Activated T-helper 17 cell treated with anti-CD3 and anti-CD28 coated beads, Interleukin-2, amount 50 U/mL, for 72 hours (primary cell): ENCODE results near the gene ZFAND4. TPM values are rescaled to one million over a fixed set of nuclear protein-coding genes. Genes with fewer than 3 reads are reported as not detected.
"Not testable (repeated sequence)": the region's sequence is repeated elsewhere in the genome, so short reads cannot be mapped to it uniquely, and the experiment has no call there.

ENCODE experiments used
- ATAC-seq: fragments of 150-1000 bp; cut with Tn5 transposase; replicated peaks from 2 replicates; pipeline ENCODE4 v1.10.0; 2021; ENCODE audit warnings: mild to moderate bottlenecking, moderate library complexity
- H3K27ac Mint-ChIP-seq: one replicate; pipeline ENCODE4 v1.8.0; 2022; ENCODE audit warnings: mixed read lengths
- H3K27me3 Mint-ChIP-seq: one replicate; pipeline ENCODE4 v1.8.0; 2022; ENCODE audit warnings: mixed read lengths
- H3K36me3 Mint-ChIP-seq: one replicate; pipeline ENCODE4 v1.8.0; 2022; ENCODE audit warnings: low read depth, mild to moderate bottlenecking, mixed read lengths
- H3K4me1 Mint-ChIP-seq: one replicate; pipeline ENCODE4 v1.8.0; 2022; ENCODE audit warnings: mixed read lengths
- H3K4me3 Mint-ChIP-seq: one replicate; pipeline ENCODE4 v1.8.0; 2022; ENCODE audit warnings: mild to moderate bottlenecking, mixed read lengths
- H3K9me3 Mint-ChIP-seq: one replicate; pipeline ENCODE4 v1.8.0; 2022; ENCODE audit warnings: mixed read lengths
- total RNA-seq, 2 donors: library from RNA; stranded (reverse); gene quantifications; one replicate each; pipeline ENCODE4 v1.2.3, GENCODE V29; 2022

ZFAND4 gene
- total RNA-seq = 10 to 100 TPM in 1 of 2 donors, 1 to 10 TPM in 1; 7.2 to 16.4 TPM

DNA sequence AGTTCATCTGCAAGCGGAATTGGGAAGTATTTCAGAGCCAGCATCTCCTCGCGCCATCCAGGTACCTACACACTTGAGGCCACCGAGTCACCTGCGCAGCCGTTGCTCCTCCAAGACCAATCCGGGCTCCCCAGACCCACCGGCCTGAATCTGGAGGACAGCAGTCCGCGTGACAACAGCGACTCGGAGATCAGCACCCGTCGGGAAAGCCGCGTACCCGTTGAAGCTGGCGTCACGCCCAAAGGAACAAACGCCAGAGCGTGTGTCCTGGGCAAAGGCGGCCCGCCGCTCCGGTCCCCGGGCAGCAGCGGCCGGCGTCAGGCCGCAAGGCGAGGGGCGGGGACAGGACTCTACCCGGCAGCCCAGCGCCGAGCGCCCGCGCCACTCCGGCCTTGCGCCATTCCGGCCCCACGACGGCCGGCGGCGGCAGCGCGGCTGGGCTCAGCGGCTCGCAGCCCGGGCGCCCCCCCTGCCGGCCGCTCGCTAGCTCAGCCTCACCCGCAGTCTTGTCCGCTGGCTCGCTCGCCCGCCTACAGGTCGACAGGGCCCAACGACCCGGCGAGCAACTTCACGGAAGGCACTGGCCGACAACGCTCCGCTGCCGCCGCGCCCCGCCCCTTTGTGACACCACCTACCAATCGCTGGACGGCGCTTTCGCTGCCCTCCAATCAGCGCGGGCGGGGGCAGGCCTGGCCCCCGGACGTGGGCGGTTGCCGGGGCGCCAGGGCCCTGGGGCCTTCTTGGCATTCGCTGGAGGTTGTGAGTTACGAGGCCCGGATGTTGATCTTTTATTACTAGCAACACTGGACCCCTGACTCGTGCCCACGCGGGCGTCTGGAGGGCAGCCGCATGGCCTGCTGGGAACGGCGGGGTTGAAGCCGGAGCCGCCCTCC, at the start of gene ZFAND4:
Gene ZFAND4, minus strand, starts transcription at position 592 of the 893 bp plus-strand sequence. CDS start 9,047 bp downstream, outside the sequence.
- H3K4me1 Mint-ChIP-seq = peaks cover 21% of the 10 kb centered on the region
- no peaks in the 10 kb centered on the region for H3K36me3 Mint-ChIP-seq
- peak within 1 kb of the TSS; percentile 69 for H3K27ac Mint-ChIP-seq
- no peaks in the 10 kb centered on the region for H3K9me3 Mint-ChIP-seq
- peak within 1 kb of the TSS; percentile 88 for H3K4me3 Mint-ChIP-seq
- H3K27me3 Mint-ChIP-seq = no peaks in the 10 kb centered on the region
- ATAC-seq = peak; percentile 98

DNA sequence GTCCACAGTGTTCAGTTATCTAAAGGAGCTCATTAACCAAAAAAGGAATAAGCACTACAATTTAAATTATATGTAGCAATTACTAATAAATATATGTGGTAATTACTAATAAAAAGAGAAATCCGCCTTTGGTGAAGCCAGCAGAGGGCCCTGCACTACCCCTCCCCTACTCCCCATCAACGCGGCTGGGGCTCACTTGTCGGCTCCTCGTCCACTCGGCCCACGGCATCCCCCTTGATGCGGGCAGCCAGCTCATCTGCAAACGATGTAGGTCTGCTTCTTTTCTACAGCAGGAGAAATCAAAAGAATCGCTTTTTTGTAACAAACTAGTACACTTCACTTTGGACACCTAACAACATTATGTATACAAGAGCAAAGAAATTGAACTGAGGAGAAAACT, 48.9 kb upstream of the ZFAND4 start:
- not testable (repeated sequence) for H3K4me3 Mint-ChIP-seq, H3K9me3 Mint-ChIP-seq, H3K27me3 Mint-ChIP-seq, H3K27ac Mint-ChIP-seq, H3K36me3 Mint-ChIP-seq, ATAC-seq, H3K4me1 Mint-ChIP-seq

DNA sequence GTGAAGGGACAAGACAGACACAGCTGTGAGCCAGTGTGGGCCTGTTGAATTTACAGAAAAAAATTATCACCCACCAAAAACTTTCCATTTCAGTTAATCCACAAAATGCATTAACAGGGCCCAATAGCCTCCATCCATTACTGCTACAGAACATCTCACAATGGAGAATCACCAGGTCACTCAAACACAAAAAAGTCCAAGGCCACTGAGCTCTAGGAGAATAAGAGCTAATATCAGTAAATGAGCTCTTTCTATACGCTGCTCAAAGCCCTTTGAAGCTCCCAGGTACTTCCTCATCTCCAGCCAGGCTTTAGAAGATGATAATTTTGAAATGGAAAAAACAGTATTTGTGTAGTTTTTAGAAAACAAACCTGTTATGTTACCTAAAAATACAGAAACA, 45.1 kb upstream of the ZFAND4 start:
- H3K9me3 Mint-ChIP-seq, H3K4me3 Mint-ChIP-seq, H3K27ac Mint-ChIP-seq, ATAC-seq, H3K36me3 Mint-ChIP-seq, H3K27me3 Mint-ChIP-seq, H3K4me1 Mint-ChIP-seq: not testable (repeated sequence)

DNA sequence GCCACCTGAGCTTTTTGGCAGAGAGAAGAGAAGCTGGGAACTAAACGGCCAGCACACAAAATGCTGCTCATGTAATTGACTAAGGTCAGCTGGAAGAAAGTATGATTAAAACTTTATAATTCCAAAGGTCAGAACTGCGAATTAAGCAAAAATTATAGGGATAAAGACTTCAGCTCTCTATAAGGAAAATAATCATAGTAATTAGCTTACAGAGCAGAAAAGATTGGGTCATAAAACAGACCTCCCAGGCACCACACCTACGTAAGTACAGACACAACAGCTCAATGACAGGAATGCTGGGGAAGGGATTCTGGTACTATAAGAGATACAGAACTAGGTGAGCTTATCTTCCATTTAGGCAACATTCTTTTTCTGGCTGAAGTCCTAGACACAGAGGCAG, 44.5 kb upstream of the ZFAND4 start:
- not testable (repeated sequence) for H3K4me1 Mint-ChIP-seq, H3K9me3 Mint-ChIP-seq, ATAC-seq, H3K27me3 Mint-ChIP-seq, H3K36me3 Mint-ChIP-seq, H3K4me3 Mint-ChIP-seq, H3K27ac Mint-ChIP-seq

- H3K36me3 Mint-ChIP-seq, H3K27me3 Mint-ChIP-seq, H3K27ac Mint-ChIP-seq, H3K9me3 Mint-ChIP-seq, H3K4me3 Mint-ChIP-seq, ATAC-seq, H3K4me1 Mint-ChIP-seq: not testable (repeated sequence)
Observed at GRCh38 chr10:45711223-45711622, 38.7 kb upstream of the ZFAND4 start.

GRCh38 chr10:45710200-45710796, 37.7 kb upstream of the ZFAND4 start:
- ATAC-seq = peak; percentile 21
- H3K27ac Mint-ChIP-seq, H3K9me3 Mint-ChIP-seq, H3K4me1 Mint-ChIP-seq, H3K27me3 Mint-ChIP-seq, H3K4me3 Mint-ChIP-seq, H3K36me3 Mint-ChIP-seq: not testable (repeated sequence)

- not testable (repeated sequence) for H3K27ac Mint-ChIP-seq, H3K4me3 Mint-ChIP-seq, H3K27me3 Mint-ChIP-seq, H3K9me3 Mint-ChIP-seq, H3K4me1 Mint-ChIP-seq, H3K36me3 Mint-ChIP-seq, ATAC-seq
Observed at GRCh38 chr10:45678467-45678866, 5.9 kb upstream of the ZFAND4 start.

DNA sequence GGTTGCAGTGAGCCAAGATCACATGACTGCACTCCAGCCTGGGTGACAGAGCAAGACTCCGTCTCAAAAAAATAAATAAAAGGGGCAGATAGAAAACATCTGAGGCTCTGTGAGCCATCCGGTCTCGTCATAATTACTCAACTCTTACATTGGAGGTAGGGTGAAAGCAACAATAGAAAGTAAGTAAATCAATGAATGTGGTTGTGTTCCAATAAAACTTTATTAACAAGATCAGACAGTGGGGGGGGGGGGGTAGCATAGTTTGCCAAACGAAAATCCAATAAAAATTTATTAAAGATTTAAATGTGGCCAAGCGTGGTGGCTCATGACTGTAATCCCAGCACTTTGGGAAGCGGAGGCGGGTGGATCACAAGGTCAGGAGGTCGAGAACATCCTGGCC, 2.8 kb upstream of the ZFAND4 start:
- H3K4me1 Mint-ChIP-seq = peaks cover 8% of the 10 kb centered on the region
- ATAC-seq = no peak
- H3K36me3 Mint-ChIP-seq = no peaks in the 10 kb centered on the region
- H3K9me3 Mint-ChIP-seq = no peaks in the 10 kb centered on the region
- H3K27me3 Mint-ChIP-seq = no peaks in the 10 kb centered on the region
- no peak overlapping the region for H3K4me3 Mint-ChIP-seq
- no peak overlapping the region for H3K27ac Mint-ChIP-seq

DNA sequence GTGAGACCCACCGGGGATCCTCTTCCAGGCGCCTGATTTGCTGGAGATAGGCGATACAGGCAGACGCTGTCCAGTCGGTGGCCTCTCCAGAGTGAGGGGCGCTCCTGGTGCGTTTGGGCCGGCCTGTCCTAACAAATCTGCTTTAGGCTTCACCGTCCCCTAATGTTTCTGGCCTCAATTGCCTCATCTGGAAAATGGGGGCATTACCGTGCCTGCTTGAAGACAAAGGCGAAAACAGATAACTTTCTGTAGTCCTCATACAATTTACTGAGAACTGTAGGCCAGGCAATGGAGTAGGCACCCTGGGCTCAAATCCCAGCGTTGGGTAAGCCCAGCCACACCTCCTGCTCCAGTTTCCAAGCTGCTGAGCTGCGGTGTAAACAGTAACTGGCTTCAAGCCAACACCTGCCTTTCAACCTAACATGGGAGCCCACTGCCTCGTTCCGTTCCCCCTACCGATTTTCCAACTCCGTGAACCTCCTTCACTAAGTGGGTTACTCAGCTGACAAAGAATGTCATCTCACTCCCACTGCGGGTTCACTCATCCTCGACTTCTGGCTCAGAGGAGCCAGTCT, 589 bp upstream of the ZFAND4 start:
- Mint-ChIP-seq H3K9me3 (no peaks in the 10 kb centered on the region), H3K4me3 (peak overlapping the region; percentile 88), H3K4me1 (peaks cover 21% of the 10 kb centered on the region), H3K27ac (peak overlapping the region; percentile 12), H3K36me3 (no peaks in the 10 kb centered on the region), H3K27me3 (no peaks in the 10 kb centered on the region)
- ATAC-seq = no peak

DNA sequence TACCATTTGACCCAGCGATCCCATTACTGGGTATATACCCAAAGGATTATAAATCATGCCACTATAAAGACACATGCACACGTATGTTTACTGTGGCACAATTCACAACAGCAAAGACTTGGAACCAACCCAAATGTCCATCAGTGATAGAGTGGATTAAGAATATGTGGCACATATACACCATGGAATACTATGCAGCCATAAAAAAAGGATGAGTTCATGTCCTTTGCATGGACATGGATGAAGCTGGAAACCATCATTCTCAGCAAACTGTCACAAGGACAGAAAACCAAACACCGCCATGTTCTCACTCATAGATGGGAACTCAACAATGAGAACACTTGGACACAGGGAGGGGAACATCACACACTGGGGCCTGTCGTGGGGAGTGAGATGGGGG, 1.3 kb downstream of the ZFAND4 start:
- ATAC-seq, H3K27me3 Mint-ChIP-seq, H3K9me3 Mint-ChIP-seq, H3K36me3 Mint-ChIP-seq: not testable (repeated sequence)
- H3K4me1 Mint-ChIP-seq = peaks cover 21% of the 10 kb centered on the region
- peak overlapping the region; percentile 69 for H3K27ac Mint-ChIP-seq
- H3K4me3 Mint-ChIP-seq = peak overlapping the region; percentile 88

DNA sequence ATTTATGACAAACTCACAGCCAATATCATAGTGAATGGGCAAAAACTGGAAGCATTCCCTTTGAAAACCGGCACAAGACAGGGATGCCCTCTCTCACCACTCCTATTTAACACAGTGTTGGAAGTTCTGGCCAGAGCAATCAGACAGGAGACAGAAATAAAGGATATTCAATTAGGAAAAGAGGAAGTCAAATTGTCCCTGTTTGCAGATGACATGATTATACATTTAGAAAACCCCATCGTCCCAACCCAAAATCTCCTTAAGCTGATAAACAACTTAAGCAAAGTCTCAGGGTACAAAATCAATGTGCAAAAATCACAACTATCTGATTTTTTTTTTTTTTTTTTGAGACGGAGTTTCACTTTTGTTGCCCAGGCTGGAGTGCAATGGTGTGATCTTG, 2.7 kb downstream of the ZFAND4 start:
- ATAC-seq = not testable (repeated sequence)

DNA sequence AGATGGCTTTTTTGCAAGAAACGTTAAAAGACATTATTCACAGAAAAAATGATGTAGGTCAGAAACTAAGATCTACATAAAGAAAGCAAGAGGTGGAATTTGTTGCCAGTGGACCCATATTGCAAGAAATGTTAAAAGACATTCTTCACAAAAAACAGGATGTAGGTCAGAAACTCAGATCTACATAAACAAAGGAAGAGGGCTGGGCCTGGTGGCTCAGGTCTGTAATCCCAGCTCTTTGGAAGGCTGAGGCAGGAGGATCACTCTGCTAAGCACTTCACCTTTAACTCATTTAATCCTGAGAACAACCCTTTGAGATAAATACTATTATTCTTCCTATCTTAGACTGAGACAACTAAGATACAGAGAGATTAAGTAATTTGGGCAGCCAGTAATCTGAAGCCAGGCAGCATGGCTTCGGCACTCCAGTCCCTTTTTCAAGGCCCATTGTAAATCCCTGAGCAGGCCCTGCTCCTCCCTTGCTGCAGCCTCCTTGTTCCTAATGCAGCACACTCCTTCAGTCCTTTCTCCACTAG, 11.6 kb downstream of the ZFAND4 start:
- peaks cover 9% of the 10 kb centered on the region for H3K9me3 Mint-ChIP-seq
- H3K36me3 Mint-ChIP-seq = peaks cover 68% of the 10 kb centered on the region
- no peak overlapping the region for H3K4me3 Mint-ChIP-seq
- H3K27me3 Mint-ChIP-seq = no peaks in the 10 kb centered on the region
- peak overlapping the region; percentile 50 for H3K27ac Mint-ChIP-seq
- H3K4me1 Mint-ChIP-seq = peaks cover 15% of the 10 kb centered on the region
- no peak for ATAC-seq

More for the DNA sequence above, 2.7 kb downstream of the ZFAND4 start:
- Mint-ChIP-seq H3K27ac (peak overlapping the region; percentile 56), H3K4me1 (peaks cover 27% of the 10 kb centered on the region), H3K4me3 (peak overlapping the region; percentile 42)
- not testable (repeated sequence) for H3K27me3 Mint-ChIP-seq, H3K36me3 Mint-ChIP-seq, H3K9me3 Mint-ChIP-seq

DNA sequence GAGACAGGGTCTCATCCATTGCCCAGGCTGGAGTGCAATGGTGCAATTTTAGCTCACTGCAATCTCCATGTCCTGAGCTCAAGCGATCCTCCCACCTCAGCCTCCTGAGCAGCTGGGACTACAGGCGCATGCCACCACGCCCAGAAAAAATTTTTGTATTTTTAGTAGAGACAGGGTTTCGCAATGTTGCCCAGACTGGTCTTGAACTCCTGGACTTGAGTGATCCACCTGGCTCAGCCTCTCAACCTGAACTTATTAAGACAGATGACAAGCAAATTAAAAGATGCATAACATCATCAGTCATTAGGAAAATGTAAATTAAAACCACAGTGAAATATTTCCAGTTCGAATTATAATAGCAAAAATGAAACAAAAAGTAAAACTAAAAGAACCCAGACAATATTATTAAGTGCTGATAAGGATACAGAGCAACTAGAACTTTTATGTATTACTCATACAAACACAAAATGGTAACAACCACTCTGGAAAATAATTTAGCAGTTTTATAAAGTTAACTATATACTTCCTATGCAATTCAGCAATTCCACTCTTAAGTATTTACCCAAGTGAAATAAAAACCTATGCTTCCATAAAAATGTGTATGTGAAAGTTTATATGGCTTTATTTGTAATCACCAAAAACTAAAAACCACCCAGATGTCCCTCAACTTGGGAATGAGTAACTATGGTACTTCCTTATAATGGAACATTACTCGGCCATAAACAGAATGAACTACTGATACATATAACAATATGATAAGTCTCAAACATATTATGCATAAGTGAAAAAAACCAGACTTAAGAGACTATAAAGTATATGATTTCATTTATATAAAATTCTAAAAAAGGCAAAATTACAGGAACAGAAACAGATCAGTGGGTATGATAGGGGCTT, 15.3 kb downstream of the ZFAND4 start:
- Mint-ChIP-seq H3K36me3 (peaks cover 66% of the 10 kb centered on the region), H3K4me1 (peaks cover 17% of the 10 kb centered on the region), H3K27me3 (no peaks in the 10 kb centered on the region), H3K4me3 (peak overlapping the region; percentile 55), H3K9me3 (peaks cover 9% of the 10 kb centered on the region), H3K27ac (no peak overlapping the region)
- peak; percentile 26 for ATAC-seq

GRCh38 chr10:45655219-45655618, 17.4 kb downstream of the ZFAND4 start:
- ATAC-seq = no peak
- Mint-ChIP-seq H3K36me3 (peaks cover 57% of the 10 kb centered on the region), H3K4me3 (no peak overlapping the region), H3K9me3 (peaks cover 5% of the 10 kb centered on the region), H3K4me1 (peaks cover 16% of the 10 kb centered on the region), H3K27me3 (no peaks in the 10 kb centered on the region), H3K27ac (no peak overlapping the region)
